ENCODE measurements around the gene DOCK1.

DOCK1 gene

DNA sequence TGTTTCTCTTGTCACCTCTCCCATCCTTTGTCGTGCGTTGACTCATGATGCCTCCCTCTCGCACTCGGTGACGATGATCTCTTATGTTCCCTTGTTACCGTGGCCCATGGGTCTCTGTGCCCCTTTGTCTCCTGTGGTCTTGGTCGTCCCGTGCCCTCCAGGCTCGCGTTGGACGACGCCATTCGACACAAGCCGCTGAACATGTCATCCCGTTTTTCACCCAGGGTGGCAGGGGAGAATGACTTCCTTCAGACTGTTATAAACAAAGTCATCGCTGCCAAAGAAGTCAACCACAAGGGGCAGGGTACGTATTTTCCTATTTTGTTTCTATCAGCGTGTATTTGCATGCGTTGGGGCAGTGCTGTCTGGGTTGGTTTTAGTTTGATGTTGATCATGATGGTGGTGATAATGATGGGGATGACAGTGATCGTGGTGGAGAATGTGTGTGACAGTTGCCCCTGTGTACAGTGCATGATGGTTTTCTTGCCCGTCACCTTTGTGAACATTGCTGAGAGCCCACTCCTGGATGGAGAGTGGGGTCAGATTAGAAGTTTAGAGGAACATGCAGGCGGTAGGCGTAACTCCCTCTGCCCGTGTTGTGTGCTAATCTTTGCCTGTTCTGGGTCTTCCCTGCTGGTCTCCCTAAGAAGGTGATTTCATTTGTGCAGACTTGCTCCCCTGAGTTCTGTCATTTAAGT lies 107.0 kb downstream of the DOCK1 start:
- no peak for DNase-seq

- DNase-seq, result peak in 10 of 14 donors; percentile 15 to 66 (median 30)
Observed at GRCh38 chr10:127012769-127013152, 107.5 kb downstream of the DOCK1 start.

DNA sequence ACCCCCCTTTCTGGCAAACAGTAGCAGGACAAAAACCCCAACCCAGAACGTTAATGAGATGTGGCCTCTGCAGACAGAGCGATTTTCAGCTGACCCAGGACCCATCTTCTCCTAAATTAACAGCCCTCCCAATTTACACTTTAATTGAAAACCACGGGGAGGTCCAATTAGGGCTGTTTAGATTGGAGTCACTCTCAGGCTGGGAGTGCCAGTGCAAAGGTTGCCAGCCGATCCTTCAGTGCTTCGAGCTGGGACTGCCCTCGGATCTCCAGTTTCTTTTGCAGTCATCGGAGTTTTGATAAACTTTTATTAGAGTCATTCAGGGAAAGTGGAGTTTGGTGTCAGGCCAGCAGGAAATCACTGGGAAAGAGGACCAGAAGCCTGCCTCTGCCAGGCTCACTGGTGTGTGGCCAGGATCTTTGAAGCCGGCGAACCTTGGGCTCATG lies 108.0 kb downstream of the DOCK1 start:
- DNase-seq, result no peak

DNA sequence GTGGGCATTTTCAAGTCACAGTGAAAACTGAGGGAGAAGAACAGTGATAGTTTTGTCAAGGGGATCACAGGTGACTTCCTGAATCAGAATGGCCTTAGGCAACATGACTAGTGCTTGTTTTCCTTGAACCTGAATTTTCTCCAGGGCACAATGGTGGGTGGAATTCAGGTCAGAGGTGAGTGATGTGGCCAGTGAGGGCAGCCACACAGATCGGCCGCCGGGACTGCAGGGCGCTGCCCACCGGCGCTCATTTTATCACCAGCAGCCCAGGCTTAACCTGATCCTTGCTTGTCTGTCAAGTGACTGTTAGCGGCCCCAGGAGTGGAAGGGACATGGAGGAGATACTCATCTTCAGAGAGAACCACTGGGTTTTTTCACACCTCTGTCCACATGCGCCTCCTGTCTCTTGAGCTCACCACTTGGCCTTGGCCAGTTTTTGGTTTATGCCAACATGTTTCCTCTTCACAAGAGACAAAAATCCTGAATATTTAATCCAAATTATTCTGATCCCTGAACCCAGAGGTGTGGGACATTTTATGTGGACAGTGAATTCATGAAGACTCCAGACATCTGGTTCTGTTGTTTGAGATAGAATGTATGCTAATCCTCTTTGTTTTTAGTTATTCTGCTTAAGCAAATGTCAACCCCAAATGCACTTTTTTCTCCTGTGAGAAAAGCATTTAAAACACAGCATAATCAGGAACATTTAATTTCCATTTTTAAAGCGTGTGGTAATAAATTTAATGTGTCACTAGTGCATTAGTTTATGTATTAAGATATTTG lies 108.7 kb downstream of the DOCK1 start:
- no peak for DNase-seq

- DNase-seq, result no peak
Observed at GRCh38 chr10:127014671-127015070, 109.4 kb downstream of the DOCK1 start.

DNA sequence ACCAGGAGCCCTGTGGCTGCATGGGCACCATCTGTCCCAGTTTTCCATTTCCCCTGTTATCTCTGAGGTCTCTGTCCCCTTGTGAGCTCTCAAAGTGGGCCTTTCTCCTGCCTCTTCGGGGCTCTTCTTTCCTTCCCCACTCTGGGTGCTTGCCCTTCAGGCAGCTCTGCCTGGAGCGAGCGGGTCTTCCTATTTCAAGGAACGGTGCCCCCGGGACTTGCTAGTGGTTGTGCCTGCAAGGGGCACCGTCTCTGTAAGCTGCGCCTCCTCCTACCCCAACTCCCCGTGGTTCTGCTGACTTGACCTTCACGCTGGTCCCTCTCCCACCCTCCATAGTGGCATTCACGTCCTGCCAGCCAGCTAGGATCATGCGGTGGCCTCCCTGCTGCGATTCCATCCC lies 110.1 kb downstream of the DOCK1 start:
- DNase-seq, result no peak

GRCh38 chr10:127016331-127016730 lies 111.1 kb downstream of the DOCK1 start:
- no peak for DNase-seq

- DNase-seq, result no peak
Observed at GRCh38 chr10:127017541-127018297, 112.5 kb downstream of the DOCK1 start.

GRCh38 chr10:127018298-127018650 lies 113.0 kb downstream of the DOCK1 start:
- no peak for DNase-seq

DNA sequence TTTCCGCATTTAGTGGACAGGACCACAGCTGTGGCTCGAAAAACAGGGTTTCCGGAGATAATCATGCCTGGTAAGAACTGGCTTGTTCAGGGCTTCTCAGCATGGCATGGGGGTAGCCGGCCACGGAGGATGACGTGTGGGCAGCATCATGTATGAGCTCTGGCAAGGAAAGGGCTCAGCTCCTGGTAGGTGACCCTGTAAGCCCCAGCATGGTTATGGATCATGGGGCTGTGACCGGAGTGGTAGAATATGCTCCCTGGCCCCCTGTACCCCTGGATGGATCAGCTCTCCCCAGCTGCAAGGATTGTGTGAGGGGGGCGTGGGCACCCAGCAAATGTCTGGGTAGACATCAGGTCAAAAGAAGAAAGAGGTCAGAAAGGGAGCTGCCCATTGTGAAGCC lies 113.5 kb downstream of the DOCK1 start:
- DNase-seq, result no peak

- DNase-seq, result no peak
Observed at GRCh38 chr10:127020260-127020659, 115.0 kb downstream of the DOCK1 start.

DNA sequence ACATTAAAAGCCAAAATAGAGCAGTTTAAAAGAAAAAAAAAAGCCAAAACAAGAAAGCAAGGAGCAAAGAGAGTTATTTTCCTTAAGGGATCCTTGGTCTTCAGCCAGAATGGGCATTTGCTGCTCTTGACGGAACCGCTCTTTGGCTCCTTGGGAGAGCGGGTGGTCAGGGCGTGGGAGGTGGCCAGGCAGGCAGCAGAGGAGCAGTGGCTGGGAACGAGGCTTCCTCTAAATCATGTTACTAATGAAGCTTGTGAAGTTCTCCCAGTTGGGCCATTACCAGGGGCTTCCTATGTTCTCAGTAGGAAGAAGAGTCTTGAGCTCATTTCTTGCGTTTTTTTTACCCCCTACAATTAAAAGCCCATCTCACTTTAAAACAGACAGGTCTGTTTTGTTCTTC lies 116.6 kb downstream of the DOCK1 start:
- no peak for DNase-seq

DNA sequence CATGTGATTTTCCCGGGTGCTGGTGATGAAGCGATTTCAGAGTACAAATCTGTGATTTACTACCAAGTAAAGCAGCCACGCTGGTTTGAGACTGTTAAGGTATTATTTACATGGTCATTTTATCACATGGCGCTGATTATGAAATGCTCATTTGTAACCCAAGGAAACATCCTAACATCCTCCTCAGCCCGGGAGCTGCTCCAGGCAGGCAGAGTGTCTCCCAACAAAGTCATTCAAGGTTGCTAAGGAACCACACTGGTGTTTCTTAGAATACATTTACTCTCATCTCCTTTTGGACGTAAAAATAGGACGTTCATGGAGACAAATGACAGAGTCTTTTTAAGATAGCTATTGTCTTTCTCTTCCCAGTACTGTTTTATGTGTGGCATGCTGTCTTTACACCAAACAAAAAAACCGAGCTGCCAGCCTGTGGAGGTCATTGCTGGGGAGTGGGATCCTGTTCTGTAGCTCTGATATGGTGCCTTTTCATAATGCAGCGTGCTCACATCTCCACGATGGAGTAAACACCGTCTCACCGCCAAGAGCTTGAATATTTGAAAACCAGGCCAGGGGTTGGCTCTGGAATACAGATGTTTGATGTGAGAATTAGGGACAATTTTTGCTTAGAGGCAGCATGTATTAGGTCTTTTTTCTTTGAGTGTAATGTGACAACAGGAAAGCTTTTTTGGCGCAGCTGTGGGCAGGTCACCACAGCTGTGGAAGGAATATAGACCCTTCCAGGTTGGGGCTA lies 119.6 kb downstream of the DOCK1 start:
- DNase-seq, result peak in 4 of 14 donors; percentile 9 to 32 (median 18)

DNA sequence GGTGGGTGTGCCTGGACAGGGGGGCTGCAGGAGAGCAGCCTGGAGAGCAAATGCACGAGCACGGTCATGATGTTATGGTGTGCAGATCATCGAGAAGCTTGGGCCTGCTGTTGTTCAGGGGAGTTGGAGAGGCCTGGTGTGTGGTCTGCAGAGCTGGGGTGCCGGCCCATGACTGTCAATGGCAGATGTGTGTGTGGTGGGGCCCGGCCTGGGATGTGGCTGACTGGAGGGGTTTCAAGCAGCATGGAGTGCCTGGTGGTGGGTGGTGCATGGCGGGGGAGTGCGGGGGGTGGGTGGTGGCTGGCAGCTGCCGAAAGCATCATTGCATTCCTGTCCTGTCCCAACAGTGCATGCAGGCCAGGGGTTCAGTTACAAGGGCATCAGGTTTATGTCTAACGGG lies 122.6 kb downstream of the DOCK1 start:
- no peak for DNase-seq

- DNase-seq, result no peak
Observed at GRCh38 chr10:127028556-127028955, 123.3 kb downstream of the DOCK1 start.

GRCh38 chr10:127029061-127029460 lies 123.8 kb downstream of the DOCK1 start:
- no peak for DNase-seq

DNA sequence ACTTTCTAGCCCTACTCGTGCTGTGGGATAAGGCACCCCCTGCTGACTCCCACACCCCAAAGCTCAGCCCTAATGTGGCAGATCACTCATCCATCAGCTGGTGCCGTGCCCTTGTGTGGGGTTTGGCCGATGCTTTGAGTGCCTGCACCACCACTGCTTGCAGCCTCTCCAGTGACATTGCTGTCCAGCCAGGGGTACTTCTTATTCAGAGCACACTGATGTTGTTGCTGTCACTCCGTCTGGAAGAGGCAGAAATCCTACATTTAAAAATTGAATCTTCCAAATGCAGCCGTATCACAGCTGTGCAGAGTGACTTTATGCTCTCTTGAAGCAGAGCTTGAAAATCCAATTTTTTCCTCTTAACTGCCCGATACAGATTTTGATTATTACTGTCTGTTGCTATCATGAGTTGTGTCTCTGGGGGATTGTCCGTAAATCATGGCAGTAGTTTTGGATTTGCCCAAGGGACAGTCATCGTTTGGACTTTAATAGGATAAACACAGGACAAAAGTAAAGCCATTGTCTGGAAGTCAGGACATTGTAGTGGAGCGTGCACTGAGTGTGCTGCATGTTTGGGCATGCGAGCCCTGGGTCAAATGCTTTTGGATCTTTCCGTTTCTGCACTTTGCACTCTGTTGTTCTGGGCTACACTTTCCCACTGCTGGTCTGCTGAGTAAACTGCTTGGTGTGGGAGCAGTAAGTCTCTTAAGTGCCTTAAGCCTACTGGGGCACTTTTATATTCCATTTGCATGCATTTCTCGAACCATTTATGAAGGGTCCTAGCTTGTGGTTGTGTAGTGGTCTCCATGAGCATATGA lies 128.2 kb downstream of the DOCK1 start:
- DNase-seq, result peak in 3 of 14 donors; percentile 7 to 30 (median 24)

DNA sequence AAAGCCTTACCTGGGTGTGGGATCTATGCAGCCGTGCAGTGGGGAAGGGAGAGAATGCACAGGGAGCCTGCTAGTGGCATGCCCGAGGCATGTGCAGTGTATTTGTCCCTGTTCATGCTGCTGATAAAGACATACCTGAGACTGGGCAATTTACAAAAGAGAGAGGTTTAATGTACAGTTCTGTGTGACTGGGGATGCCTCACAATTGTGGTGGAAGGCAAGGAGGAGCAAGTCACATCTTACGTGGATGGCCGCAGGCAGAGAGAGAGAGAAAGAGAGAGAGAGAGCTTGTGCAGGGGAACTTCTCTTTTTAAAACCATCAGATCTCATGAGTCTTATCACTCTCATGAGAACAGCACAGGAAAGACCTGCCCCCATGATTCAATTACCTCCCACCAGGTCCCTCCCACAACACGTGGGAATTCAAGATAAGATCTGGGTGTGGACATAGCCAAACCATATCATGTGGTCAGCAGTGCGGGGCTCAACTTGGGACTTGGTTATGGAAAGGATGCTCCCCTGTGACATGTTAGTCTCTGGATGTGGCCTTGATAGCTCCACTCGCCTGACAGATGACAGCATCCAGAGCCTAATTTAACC lies 128.9 kb downstream of the DOCK1 start:
- DNase-seq, result no peak

GRCh38 chr10:127034790-127035189 lies 129.6 kb downstream of the DOCK1 start:
- DNase-seq, result no peak

DNA sequence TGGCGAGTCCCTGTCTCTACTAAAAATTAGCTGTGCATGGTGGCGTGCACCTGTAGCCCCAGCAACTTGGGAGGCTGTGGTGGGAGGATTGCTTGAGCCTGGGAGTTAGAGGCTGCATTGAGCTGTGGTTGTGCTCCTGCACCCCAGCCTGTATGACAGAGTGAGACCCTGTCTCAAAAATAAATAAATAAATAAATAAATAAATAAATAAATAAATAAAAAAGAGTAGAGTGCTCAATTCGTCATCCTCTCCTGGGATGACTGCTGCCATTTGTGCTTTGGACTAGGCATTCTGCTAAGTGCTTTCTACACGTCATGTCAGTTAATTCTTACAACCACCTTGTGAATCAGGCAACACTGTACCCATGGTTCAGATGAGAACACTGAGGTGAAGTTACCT lies 130.6 kb downstream of the DOCK1 start:
- no peak for DNase-seq

DNA sequence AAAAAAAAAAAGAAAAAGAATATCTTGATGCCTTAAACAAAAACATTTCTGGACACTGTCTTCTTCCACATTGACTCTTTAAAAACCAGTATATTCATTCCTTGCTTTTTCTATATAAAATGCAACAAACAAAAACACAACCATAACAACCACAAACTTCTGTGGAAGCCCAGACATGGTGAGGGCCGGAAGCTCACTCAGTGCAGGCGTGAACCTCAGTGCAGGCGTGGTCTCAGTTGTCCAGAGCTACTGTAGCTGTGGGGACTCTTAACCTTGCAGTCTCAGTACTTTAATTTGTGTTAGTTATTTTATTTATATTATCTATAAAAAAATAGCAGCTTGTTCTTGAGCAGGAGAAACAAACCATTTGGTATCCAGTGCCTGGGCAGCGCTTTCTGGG lies 131.8 kb downstream of the DOCK1 start:
- no peak for DNase-seq
